Psoas muscle (tissue), 8 donors: ENCODE results near the gene TRIP6. TPM values are rescaled to one million over a fixed set of nuclear protein-coding genes. Genes with fewer than 3 reads are reported as not detected.
A peak's percentile ranks its signal among the peaks of the same experiment; 100 is the strongest.

Experiments used
- ATAC-seq, 4 donors: fragments of 200-7000 bp; cut with Tn5 transposase; one replicate each; pipeline ENCODE4 v1.9.1; 2020; ENCODE audit warnings: moderate library complexity in 3 of 4, mild to moderate bottlenecking in 2 of 4
- DNase-seq, 2 donors: peaks; one replicate each; pipeline ENCODE4 v3.0.0-alpha.2; 2020
- H3K27ac ChIP-seq: fragments of 200-600 bp; one replicate; pipeline ENCODE4 v1.8.0; 2022
- H3K27me3 ChIP-seq, 3 donors: fragments of 200-600 bp in 1 of 3; one replicate each; pipeline versions ENCODE4 v1.6.1 to v1.8.0; 2013 to 2022; ENCODE audit warnings: low read length in 2 of 3, mild to moderate bottlenecking in 2 of 3, moderate library complexity in 1 of 3; ENCODE audit not compliant: insufficient read depth in 3 of 3
- H3K36me3 ChIP-seq, 2 donors: fragments of 200-600 bp in 1 of 2; one replicate each; pipeline versions ENCODE4 v1.6.1 to v1.8.0; 2013 to 2022; ENCODE audit warnings: low read depth in 1 of 2, mild to moderate bottlenecking in 1 of 2, moderate library complexity in 1 of 2; ENCODE audit not compliant: insufficient read depth in 1 of 2
- H3K4me1 ChIP-seq: fragments of 200-600 bp; one replicate; pipeline ENCODE4 v1.8.0; 2022
- H3K4me3 ChIP-seq: fragments of 200-600 bp; one replicate; pipeline ENCODE4 v1.8.0; 2022; ENCODE audit warnings: mild to moderate bottlenecking
- H3K9me3 ChIP-seq: fragments of 200-600 bp; one replicate; pipeline ENCODE4 v1.8.0; 2022
- CTCF ChIP-seq: fragments of 200-600 bp; IDR thresholded peaks from one replicate; pipeline ENCODE4 v1.8.0; 2022; ENCODE audit warnings: antibody characterized with exemption
- WGBS, 3 donors: extraction: QIAGEN DNeasy Blood & Tissue Kit; methylation state at CpG; one replicate each; pipeline versions ENCODE4 v1.1.6 to v1.1.7; 2013; 5-methylcytosine and 5-hydroxymethylcytosine counted together
- intact Hi-C, 2 donors: fragments of 100-400 bp; cut with DNase I; formaldehyde crosslinking; loops; one replicate each; pipeline versions ENCODE4 v1.11.0 to v1.14.2; 2022
- polyA plus RNA-seq, 3 donors: library from polyadenylated mRNA; stranded (reverse); fragments of 200-250 nt; gene quantifications; one replicate each; pipeline ENCODE4 v1.2.3, GENCODE V29; 2013
- total RNA-seq, 4 donors: library from RNA; stranded (reverse); fragmentation: NEBNext Ultra II Directional in 2 of 4; extraction: Animal tissue kit (Norgen Biotek cat#: 25700) in 2 of 4; gene quantifications; one replicate each; pipeline versions ENCODE4 v1.2.1 to v1.2.4, GENCODE V29; 2021 to 2023
- donor health status: healthy with polysubstance abuse.
- donor health status: DM: no; HTN: no; CAD: no; lungs with moderate emphysema.
- donor health status: Bipolar disorder and iron deficiency.
- donor health status: healthy.
- donor health status: DM: yes; HTN: yes; CAD: no.
- donor health status: DM: no; HTN: no; CAD: no.
- donor health status: DM: no; HTN: no; CAD: no.
- donor health status: DM: yes; HTN: yes; CAD: no.

The TRIP6 gene
- total and polyA plus RNA-seq, 7 donors: 4.3 to 8.8 (median 6.2) TPM

DNA sequence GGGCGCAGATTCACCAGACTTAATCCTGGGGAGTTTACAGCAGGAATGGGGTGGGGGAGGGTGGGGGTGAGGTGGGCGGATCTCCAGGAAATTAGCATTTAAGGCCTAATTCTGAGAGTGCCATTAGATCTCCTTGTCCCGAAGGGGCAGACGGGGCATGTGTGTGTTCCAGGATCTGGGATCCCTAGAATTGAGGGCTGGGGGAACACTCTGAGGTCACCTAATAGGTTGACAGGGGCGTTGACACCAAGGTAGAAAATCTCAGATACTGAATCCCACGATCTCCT lies 30.4 kb upstream of the TRIP6 start:
- intact Hi-C loops: no loop called here
- TF ChIP-seq CTCF: no peak
- Histone ChIP-seq H3K36me3 (no peaks in the 10 kb centered on the region), H3K27ac (peak overlapping the region; percentile 73), H3K27me3 (peaks cover 0 to 4% (median 0%) of the 10 kb centered on the region in 3 donors), H3K4me1 (no peaks in the 10 kb centered on the region), H3K9me3 (no peaks in the 10 kb centered on the region), H3K4me3 (peak overlapping the region; percentile 60)
- no peak for DNase-seq
- ATAC-seq: no peak
- WGBS, 3 donors: 27 to 39% (median 35%) methylated on average over 6 of the region's 6 CpGs

- intact Hi-C loops: no loop called here
- ATAC-seq: peak; percentile 96 to 99 (median 98)
Measured at GRCh38 chr7:100837099-100837836, 29.9 kb upstream of the TRIP6 start.

DNA sequence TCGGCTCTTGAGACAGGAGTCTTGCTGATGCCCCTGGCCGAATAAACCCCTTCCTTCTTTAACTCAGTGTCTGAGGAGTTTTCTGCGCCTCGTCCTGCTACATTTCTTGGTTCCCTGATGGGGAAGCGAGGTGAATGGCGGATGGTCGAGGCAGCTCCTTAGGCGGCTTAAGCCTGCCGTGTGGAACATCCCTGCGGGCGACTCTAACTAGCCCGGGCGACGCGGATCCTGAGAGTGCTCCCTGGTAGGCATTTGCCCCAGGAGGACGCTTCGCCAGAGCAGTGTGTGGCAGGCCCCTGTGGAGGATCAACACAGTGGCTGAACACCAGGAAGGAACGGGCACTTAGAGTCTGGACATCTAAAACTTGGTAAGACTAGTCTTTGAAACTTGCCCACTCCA lies 27.8 kb upstream of the TRIP6 start:
- 93 to 95% (median 93%) methylated on average over 18 of the region's 18 CpGs for WGBS, 3 donors
- ATAC-seq (no peak), DNase-seq (peak in 1 of 2 donors; percentile 19)
- TF ChIP-seq CTCF: no peak
- intact Hi-C loops: no loop called here
- Histone ChIP-seq H3K9me3 (no peaks in the 10 kb centered on the region), H3K27ac (no peak overlapping the region), H3K4me3 (no peak overlapping the region), H3K4me1 (no peaks in the 10 kb centered on the region), H3K27me3 (no peaks in the 10 kb centered on the region), H3K36me3 (no peaks in the 10 kb centered on the region)

More at GRCh38 chr7:100837099-100837836, 29.9 kb upstream of the TRIP6 start:
- Histone ChIP-seq H3K4me1 (no peaks in the 10 kb centered on the region), H3K27me3 (peaks cover 0 to 4% (median 0%) of the 10 kb centered on the region in 3 donors), H3K4me3 (peak overlapping the region; percentile 60), H3K27ac (peak overlapping the region; percentile 73), H3K9me3 (no peaks in the 10 kb centered on the region), H3K36me3 (no peaks in the 10 kb centered on the region)
- DNase-seq: peak; percentile 91 to 95
- TF ChIP-seq CTCF: no peak
- WGBS, 3 donors: 2 to 3% (median 2%) methylated on average over 37 of the region's 37 CpGs

DNA sequence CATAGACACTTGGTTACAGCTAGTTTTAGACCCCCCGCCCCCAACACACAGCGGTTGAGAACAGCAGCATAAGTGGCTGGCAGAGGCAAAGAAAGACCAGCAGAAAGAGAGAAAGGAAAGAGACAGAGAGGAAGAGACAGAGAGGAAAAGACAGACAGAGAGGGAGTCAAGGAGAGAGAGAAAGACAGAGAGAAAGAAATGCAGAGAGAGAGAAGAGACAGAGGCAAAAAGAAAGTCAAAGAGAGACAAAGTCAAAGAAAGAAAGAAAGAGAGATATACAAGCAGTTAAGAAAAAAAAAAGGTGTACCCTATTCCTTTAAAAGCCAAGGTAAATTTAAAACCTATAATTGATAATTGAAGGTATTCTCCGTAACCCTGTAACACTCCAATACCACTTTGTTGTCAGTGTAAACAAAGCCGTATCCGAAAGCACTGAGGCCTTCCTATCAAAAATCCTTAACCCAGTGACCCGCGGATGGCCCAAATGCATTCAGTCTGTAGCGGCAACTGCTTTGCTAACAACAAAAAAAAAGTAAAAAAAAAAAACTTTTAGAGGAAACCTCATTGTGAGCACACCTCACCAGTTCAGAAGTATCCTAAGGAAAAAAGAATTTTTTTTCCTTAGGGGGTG lies 26.6 kb upstream of the TRIP6 start:
- 67 to 73% (median 71%) methylated on average over 8 of the region's 8 CpGs for WGBS, 3 donors
- H3K9me3 ChIP-seq: no peaks in the 10 kb centered on the region
- H3K27me3 ChIP-seq: no peaks in the 10 kb centered on the region
- no peak overlapping the region for H3K4me3 ChIP-seq
- H3K36me3 ChIP-seq: no peaks in the 10 kb centered on the region
- no peak overlapping the region for H3K27ac ChIP-seq
- DNase-seq (peak in 1 of 2 donors; percentile 7), ATAC-seq (no peak)
- H3K4me1 ChIP-seq: no peaks in the 10 kb centered on the region
- TF ChIP-seq CTCF: no peak
- intact Hi-C loops: no loop called here
